Measurements from ENCODE around the gene PIM1.

PIM1 gene

GRCh38 chr6:37138856-37139229 lies 31.1 kb upstream of the PIM1 start:
- no peak for TF ChIP-seq Cebpa-rat (IDR thresholded peaks at IDR 0.05)
- Histone ChIP-seq H3K27me3 (no peaks in the 10 kb centered on the region), H3K4me1 (peaks cover 3% of the 10 kb centered on the region), H3K27ac (no peak overlapping the region), H3K4me2 (no peak overlapping the region), H3K9me3 (no peaks in the 10 kb centered on the region), H3K36me3 (no peaks in the 10 kb centered on the region), H3K9ac (no peak overlapping the region), H3K4me3 (no peak overlapping the region), H4K20me1 (no peaks in the 10 kb centered on the region)

- Histone ChIP-seq H3K4me2 (no peak overlapping the region), H3K9me3 (no peaks in the 10 kb centered on the region), H3K4me3 (no peak overlapping the region), H3K4me1 (peaks cover 8% of the 10 kb centered on the region), H3K27ac (no peak overlapping the region), H3K36me3 (no peaks in the 10 kb centered on the region), H3K27me3 (no peaks in the 10 kb centered on the region), H4K20me1 (no peaks in the 10 kb centered on the region), H3K9ac (no peak overlapping the region)
- TF ChIP-seq Cebpa-rat (IDR thresholded peaks at IDR 0.05) = no peak
Observed at GRCh38 chr6:37139230-37139962, 30.6 kb upstream of the PIM1 start.

- H4K20me1 ChIP-seq = no peaks in the 10 kb centered on the region
- no peak overlapping the region for H3K4me3 ChIP-seq
- H3K9ac ChIP-seq = no peak overlapping the region
- peaks cover 15% of the 10 kb centered on the region for H3K4me1 ChIP-seq
- H3K4me2 ChIP-seq = no peak overlapping the region
- no peak overlapping the region for H3K27ac ChIP-seq
- H3K9me3 ChIP-seq = no peaks in the 10 kb centered on the region
- H3K27me3 ChIP-seq = no peaks in the 10 kb centered on the region
- TF ChIP-seq Cebpa-rat (IDR thresholded peaks at IDR 0.05) = no peak
- H3K36me3 ChIP-seq = no peaks in the 10 kb centered on the region
Observed at GRCh38 chr6:37140145-37140544, 29.8 kb upstream of the PIM1 start.

GRCh38 chr6:37141281-37142049 lies 28.5 kb upstream of the PIM1 start:
- no peaks in the 10 kb centered on the region for H3K9me3 ChIP-seq
- no peaks in the 10 kb centered on the region for H3K36me3 ChIP-seq
- H3K4me1 ChIP-seq = peaks cover 15% of the 10 kb centered on the region
- TF ChIP-seq Cebpa-rat (IDR thresholded peaks at IDR 0.05) = no peak
- H4K20me1 ChIP-seq = no peaks in the 10 kb centered on the region
- no peak overlapping the region for H3K4me3 ChIP-seq
- H3K4me2 ChIP-seq = no peak overlapping the region
- no peak overlapping the region for H3K9ac ChIP-seq
- H3K27ac ChIP-seq = no peak overlapping the region
- no peaks in the 10 kb centered on the region for H3K27me3 ChIP-seq

GRCh38 chr6:37142050-37142614 lies 27.8 kb upstream of the PIM1 start:
- Histone ChIP-seq H3K9me3 (no peaks in the 10 kb centered on the region), H3K36me3 (no peaks in the 10 kb centered on the region), H3K27me3 (no peaks in the 10 kb centered on the region), H3K4me1 (peaks cover 15% of the 10 kb centered on the region), H3K27ac (no peak overlapping the region), H3K4me3 (no peak overlapping the region), H3K4me2 (no peak overlapping the region), H3K9ac (no peak overlapping the region), H4K20me1 (no peaks in the 10 kb centered on the region)
- TF ChIP-seq Cebpa-rat (IDR thresholded peaks at IDR 0.05) = no peak

- Histone ChIP-seq H3K4me3 (no peak overlapping the region), H3K4me1 (peaks cover 15% of the 10 kb centered on the region), H3K9ac (no peak overlapping the region), H3K27me3 (no peaks in the 10 kb centered on the region), H3K9me3 (no peaks in the 10 kb centered on the region), H4K20me1 (no peaks in the 10 kb centered on the region), H3K27ac (no peak overlapping the region), H3K4me2 (no peak overlapping the region; the same call in 1 of the 2 replicates), H3K36me3 (no peaks in the 10 kb centered on the region)
- no peak for TF ChIP-seq Cebpa-rat (IDR thresholded peaks at IDR 0.05)
Observed at GRCh38 chr6:37143585-37143984, 26.4 kb upstream of the PIM1 start.

- H3K4me2 ChIP-seq = no peak overlapping the region
Observed at GRCh38 chr6:37145443-37145842, 24.5 kb upstream of the PIM1 start.

GRCh38 chr6:37146735-37147157 lies 23.2 kb upstream of the PIM1 start:
- TF ChIP-seq Cebpa-rat (IDR thresholded peaks at IDR 0.05) = no peak
- Histone ChIP-seq H3K4me2 (no peak overlapping the region), H3K27ac (no peak overlapping the region), H3K4me3 (no peak overlapping the region), H3K27me3 (no peaks in the 10 kb centered on the region), H4K20me1 (no peaks in the 10 kb centered on the region), H3K9me3 (no peaks in the 10 kb centered on the region), H3K4me1 (peaks cover 40% of the 10 kb centered on the region), H3K36me3 (no peaks in the 10 kb centered on the region), H3K9ac (no peak overlapping the region)

More at GRCh38 chr6:37145443-37145842, 24.5 kb upstream of the PIM1 start:
- Histone ChIP-seq H4K20me1 (no peaks in the 10 kb centered on the region), H3K9ac (no peak overlapping the region), H3K4me3 (no peak overlapping the region), H3K27me3 (no peaks in the 10 kb centered on the region), H3K27ac (no peak overlapping the region), H3K36me3 (no peaks in the 10 kb centered on the region), H3K9me3 (no peaks in the 10 kb centered on the region), H3K4me1 (peaks cover 31% of the 10 kb centered on the region)
- TF ChIP-seq Cebpa-rat (IDR thresholded peaks at IDR 0.05) = no peak

- Histone ChIP-seq H4K20me1 (no peaks in the 10 kb centered on the region), H3K4me3 (peak overlapping the region; percentile 9; the same call in 1 of the 2 replicates), H3K36me3 (no peaks in the 10 kb centered on the region), H3K27me3 (no peaks in the 10 kb centered on the region), H3K9me3 (no peaks in the 10 kb centered on the region), H3K4me2 (peak overlapping the region; percentile 77), H3K4me1 (peaks cover 34% of the 10 kb centered on the region), H3K27ac (peak overlapping the region; percentile 48), H3K9ac (peak overlapping the region; percentile 13; the same call in 1 of the 2 replicates)
- no peak for TF ChIP-seq Cebpa-rat (IDR thresholded peaks at IDR 0.05)
Observed at GRCh38 chr6:37149745-37150144, 20.2 kb upstream of the PIM1 start.

- peak overlapping the region; percentile 48 for H3K27ac ChIP-seq
- H3K4me2 ChIP-seq = peak overlapping the region; percentile 77
- no peaks in the 10 kb centered on the region for H3K9me3 ChIP-seq
- H3K4me3 ChIP-seq = no peak overlapping the region
- peak overlapping the region; percentile 13; the same call in 1 of the 2 replicates for H3K9ac ChIP-seq
- no peaks in the 10 kb centered on the region for H4K20me1 ChIP-seq
- H3K4me1 ChIP-seq = peaks cover 37% of the 10 kb centered on the region
- no peaks in the 10 kb centered on the region for H3K27me3 ChIP-seq
- no peak for TF ChIP-seq Cebpa-rat (IDR thresholded peaks at IDR 0.05)
- no peaks in the 10 kb centered on the region for H3K36me3 ChIP-seq
Observed at GRCh38 chr6:37150314-37150713, 19.6 kb upstream of the PIM1 start.
